Measurements from ENCODE around the gene UBE2G2. TPM values are rescaled to one million over a fixed set of nuclear protein-coding genes. Genes with fewer than 3 reads are reported as not detected.

UBE2G2 gene
- total RNA-seq, 1 experiment from 2014 or later, result 91.3 TPM

GRCh38 chr21:44831227-44831860, 29.7 kb upstream of the UBE2G2 start:
- Mint-ChIP-seq H3K27ac (ENCODE audit: unreplicated experiment) (no peak overlapping the region), H3K9me3 (ENCODE audit: unreplicated experiment) (peaks cover 27% of the 10 kb centered on the region), H3K4me1 (ENCODE audit: low read depth, unreplicated experiment) (no peaks in the 10 kb centered on the region), H3K36me3 (ENCODE audit: insufficient read depth, unreplicated experiment) (peaks cover 6% of the 10 kb centered on the region), H3K4me3 (ENCODE audit: unreplicated experiment) (no peak overlapping the region), H3K27me3 (ENCODE audit: insufficient read depth, unreplicated experiment) (no peaks in the 10 kb centered on the region)
- H3K9me3 ChIP-seq, result peaks cover 9% of the 10 kb centered on the region; the same call in 1 of the 2 replicates
- DNase-seq, result no peak
- H3K36me3 ChIP-seq (ENCODE audit: control insufficient read depth, insufficient read depth, low read length), result no peaks in the 10 kb centered on the region
- H3K4me1 ChIP-seq, result peaks cover under 1% of the 10 kb centered on the region; the same call in 1 of the 2 replicates
- intact Hi-C loops (cut with micrococcal nuclease; ENCODE audit: unreplicated experiment), result no loop called here
- CTCF ChIA-PET, result no interaction called here
- H3K27me3 ChIP-seq (replicated peaks; ENCODE audit: control insufficient read depth, insufficient read depth, low read length), result no peaks in the 10 kb centered on the region
- TF ChIP-seq CTCF (IDR thresholded peaks at IDR 0.05; ENCODE audit: insufficient read depth in 1 of 2, low read depth in 1 of 2, low read length in 1 of 2, severe bottlenecking in 1 of 2, unreplicated experiment in 1 of 2), result no peak
- no peak overlapping the region for H3K4me3 ChIP-seq (ENCODE audit: low read depth, low read length)
- POLR2A ChIA-PET, result no interaction called here
- BruUV-seq (replicated peaks), result no TSS peak

- Mint-ChIP-seq H3K9me3 (ENCODE audit: unreplicated experiment) (peaks cover 33% of the 10 kb centered on the region), H3K27me3 (ENCODE audit: insufficient read depth, unreplicated experiment) (no peaks in the 10 kb centered on the region), H3K4me1 (ENCODE audit: low read depth, unreplicated experiment) (no peaks in the 10 kb centered on the region), H3K4me3 (ENCODE audit: unreplicated experiment) (no peak overlapping the region), H3K36me3 (ENCODE audit: insufficient read depth, unreplicated experiment) (peaks cover 6% of the 10 kb centered on the region), H3K27ac (ENCODE audit: unreplicated experiment) (no peak overlapping the region)
- no peaks in the 10 kb centered on the region for H3K27me3 ChIP-seq (replicated peaks; ENCODE audit: control insufficient read depth, insufficient read depth, low read length)
- no peaks in the 10 kb centered on the region for H3K4me1 ChIP-seq
- H3K36me3 ChIP-seq (ENCODE audit: control insufficient read depth, insufficient read depth, low read length), result no peaks in the 10 kb centered on the region
- CTCF ChIA-PET, result no interaction called here
- POLR2A ChIA-PET, result no interaction called here
- no peak overlapping the region for H3K4me3 ChIP-seq (ENCODE audit: low read depth, low read length)
- no TSS peak for BruUV-seq (replicated peaks)
- peaks cover 9% of the 10 kb centered on the region; the same call in 1 of the 2 replicates for H3K9me3 ChIP-seq
- TF ChIP-seq CTCF (IDR thresholded peaks at IDR 0.05; ENCODE audit: insufficient read depth in 1 of 2, low read depth in 1 of 2, low read length in 1 of 2, severe bottlenecking in 1 of 2, unreplicated experiment in 1 of 2), result no peak
- no peak for DNase-seq
- intact Hi-C loops (cut with micrococcal nuclease; ENCODE audit: unreplicated experiment), result no loop called here
Measured at GRCh38 chr21:44829507-44830092, 28.0 kb upstream of the UBE2G2 start.

- Histone ChIP-seq H3K4me3 (ENCODE audit: low read depth, low read length) (no peak overlapping the region), H3K4me1 (no peaks in the 10 kb centered on the region), H3K27me3 (replicated peaks; ENCODE audit: control insufficient read depth, insufficient read depth, low read length) (no peaks in the 10 kb centered on the region), H3K9me3 (peaks cover 13% of the 10 kb centered on the region; the same call in 1 of the 2 replicates), H3K36me3 (ENCODE audit: control insufficient read depth, insufficient read depth, low read length) (no peaks in the 10 kb centered on the region)
- intact Hi-C loops (cut with micrococcal nuclease; ENCODE audit: unreplicated experiment), result no loop called here
- no peak overlapping the region for H3K4me3 Mint-ChIP-seq (ENCODE audit: unreplicated experiment)
- H3K9me3 Mint-ChIP-seq (ENCODE audit: unreplicated experiment), result peaks cover 38% of the 10 kb centered on the region
- H3K36me3 Mint-ChIP-seq (ENCODE audit: insufficient read depth, unreplicated experiment), result peaks cover 12% of the 10 kb centered on the region
- TF ChIP-seq CTCF (IDR thresholded peaks at IDR 0.05; ENCODE audit: insufficient read depth in 1 of 2, low read depth in 1 of 2, low read length in 1 of 2, severe bottlenecking in 1 of 2, unreplicated experiment in 1 of 2), result no peak
- H3K27me3 Mint-ChIP-seq (ENCODE audit: insufficient read depth, unreplicated experiment), result no peaks in the 10 kb centered on the region
- BruUV-seq (replicated peaks), result no TSS peak
- POLR2A ChIA-PET, result no interaction called here
- H3K4me1 Mint-ChIP-seq (ENCODE audit: low read depth, unreplicated experiment), result no peaks in the 10 kb centered on the region
- no peak for DNase-seq
- H3K27ac Mint-ChIP-seq (ENCODE audit: unreplicated experiment), result no peak overlapping the region
- CTCF ChIA-PET, result no interaction called here
Measured at GRCh38 chr21:44828362-44829056, 26.9 kb upstream of the UBE2G2 start.
